Fibroblast of the aortic adventitia (primary cell): ENCODE data around the gene ANO2. TPM values are rescaled to one million over a fixed set of nuclear protein-coding genes. Genes with fewer than 3 reads are reported as not detected.

Source experiments
- DNase-seq: peaks from one replicate; pipeline ENCODE4 v3.0.0-alpha.2; 2010; ENCODE audit warnings: low read depth
- H3K4me3 ChIP-seq: 2 replicates; pipeline ENCODE4 v1.5.1; 2011; ENCODE audit warnings: low read depth, mild to moderate bottlenecking, control low read depth, low read length, moderate library complexity
- total RNA-seq: library from RNA; depleted of rRNA; stranded (reverse); fragments of >200 nt; gene quantifications from 2 replicates; pipeline ENCODE4 v1.2.3, GENCODE V29; 2012; ENCODE audit warnings: low replicate concordance
- TF ChIP-seq, protein P1 (sequence below): IDR thresholded peaks from 2 replicates; pipeline ENCODE4 v1.5.1; 2011; ENCODE audit warnings: mild to moderate bottlenecking, low read length, control low read depth, inconsistent platforms; ENCODE audit not compliant: insufficient read depth

The ANO2 gene
- total RNA-seq, 1 donor = not detected

GRCh38 chr12:5621329-5621728 is 323.7 kb downstream of the ANO2 start:
- DNase-seq = no peak
- TF ChIP-seq, protein P1, sequence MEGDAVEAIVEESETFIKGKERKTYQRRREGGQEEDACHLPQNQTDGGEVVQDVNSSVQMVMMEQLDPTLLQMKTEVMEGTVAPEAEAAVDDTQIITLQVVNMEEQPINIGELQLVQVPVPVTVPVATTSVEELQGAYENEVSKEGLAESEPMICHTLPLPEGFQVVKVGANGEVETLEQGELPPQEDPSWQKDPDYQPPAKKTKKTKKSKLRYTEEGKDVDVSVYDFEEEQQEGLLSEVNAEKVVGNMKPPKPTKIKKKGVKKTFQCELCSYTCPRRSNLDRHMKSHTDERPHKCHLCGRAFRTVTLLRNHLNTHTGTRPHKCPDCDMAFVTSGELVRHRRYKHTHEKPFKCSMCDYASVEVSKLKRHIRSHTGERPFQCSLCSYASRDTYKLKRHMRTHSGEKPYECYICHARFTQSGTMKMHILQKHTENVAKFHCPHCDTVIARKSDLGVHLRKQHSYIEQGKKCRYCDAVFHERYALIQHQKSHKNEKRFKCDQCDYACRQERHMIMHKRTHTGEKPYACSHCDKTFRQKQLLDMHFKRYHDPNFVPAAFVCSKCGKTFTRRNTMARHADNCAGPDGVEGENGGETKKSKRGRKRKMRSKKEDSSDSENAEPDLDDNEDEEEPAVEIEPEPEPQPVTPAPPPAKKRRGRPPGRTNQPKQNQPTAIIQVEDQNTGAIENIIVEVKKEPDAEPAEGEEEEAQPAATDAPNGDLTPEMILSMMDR = no peak
- H3K4me3 ChIP-seq = no peak overlapping the region

GRCh38 chr12:5620896-5621295 is 324.2 kb downstream of the ANO2 start:
- H3K4me3 ChIP-seq = no peak overlapping the region
- TF ChIP-seq, protein P1 = no peak
- DNase-seq = no peak

DNA sequence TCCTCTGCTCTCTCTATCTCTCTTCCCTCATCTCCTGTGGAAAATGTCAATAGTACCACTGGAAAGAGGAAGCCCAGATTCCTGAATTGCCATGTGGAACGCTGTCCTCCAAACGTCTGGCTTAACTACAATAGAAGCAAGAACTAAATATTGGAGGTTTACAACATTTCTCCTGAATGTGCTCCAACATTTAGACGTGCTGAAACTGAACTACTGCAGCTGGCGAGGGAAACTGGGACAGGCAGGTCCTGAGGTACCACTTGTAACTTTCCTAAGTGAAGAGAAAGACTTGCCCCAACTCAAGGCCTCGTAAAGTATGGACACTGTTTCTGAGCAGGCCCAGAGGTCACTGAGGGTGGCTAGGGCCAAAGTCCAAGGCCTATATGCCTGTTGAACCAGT is 325.4 kb downstream of the ANO2 start:
- TF ChIP-seq, protein P1 = no peak

DNA sequence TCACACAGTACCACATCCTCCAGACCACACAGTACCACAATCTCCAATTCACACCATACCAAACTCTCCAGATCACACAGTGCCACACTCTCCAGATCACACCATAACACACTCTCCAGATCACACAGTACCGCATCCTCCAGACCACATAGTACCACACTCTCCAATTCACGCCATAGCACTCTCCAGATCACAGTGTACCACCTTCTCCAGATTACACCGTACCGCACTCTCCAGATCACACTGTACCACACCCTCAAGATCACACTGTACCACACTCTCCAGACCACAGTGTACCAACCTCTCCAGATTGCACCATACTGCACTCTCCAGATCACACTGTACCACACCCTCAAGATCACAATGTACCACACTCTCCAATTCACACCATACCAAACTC is 328.2 kb downstream of the ANO2 start:
- TF ChIP-seq, protein P1 = no peak
- H3K4me3 ChIP-seq = no peak overlapping the region
- no peak for DNase-seq

More for the DNA sequence above, 325.4 kb downstream of the ANO2 start:
- DNase-seq = no peak
- H3K4me3 ChIP-seq = no peak overlapping the region

DNA sequence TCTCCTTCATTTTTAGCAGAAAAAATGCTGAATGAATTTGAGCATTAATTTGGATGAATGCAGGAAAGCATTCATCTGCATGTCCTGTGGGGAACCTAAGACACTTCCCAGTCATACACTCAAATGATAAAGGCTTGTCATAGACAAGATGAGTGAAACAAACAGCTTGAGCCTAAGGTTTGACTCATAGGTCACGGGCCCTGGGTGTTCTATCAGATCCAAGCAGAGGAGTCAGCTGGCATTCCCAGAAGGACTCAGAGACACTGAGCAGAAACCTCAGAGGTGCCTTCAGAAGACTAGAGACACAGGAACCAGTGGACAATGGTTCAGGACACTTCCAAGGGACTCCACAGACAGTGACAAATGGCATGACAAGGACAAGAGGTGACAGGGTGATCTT is 329.3 kb downstream of the ANO2 start:
- TF ChIP-seq, protein P1 = no peak
- no peak for DNase-seq
- H3K4me3 ChIP-seq = no peak overlapping the region

DNA sequence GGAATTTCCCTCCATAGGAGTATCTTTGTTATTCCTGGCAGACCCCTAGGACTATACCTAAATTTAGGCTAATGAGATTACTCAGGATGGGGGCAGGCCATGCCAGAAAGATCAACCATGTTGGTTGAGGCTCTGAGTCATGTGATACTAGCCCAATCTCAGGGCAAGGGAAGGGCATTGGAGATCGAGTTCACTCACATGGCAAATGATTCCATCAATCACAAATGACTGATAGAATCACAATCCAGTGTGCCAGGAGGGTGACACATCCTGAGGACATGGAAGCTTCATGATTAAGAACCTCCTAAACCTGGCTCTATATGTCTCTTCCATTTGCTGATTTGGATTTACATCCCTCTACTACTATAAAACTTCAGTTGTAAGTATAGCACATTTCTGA is 330.8 kb downstream of the ANO2 start:
- TF ChIP-seq, protein P1 = no peak
- no peak overlapping the region for H3K4me3 ChIP-seq
- no peak for DNase-seq
